Heart left ventricle (tissue), 13 donors: Measurements from ENCODE around the gene PDPR.
"Not testable (repeated sequence)": the region's sequence is repeated elsewhere in the genome, so short reads cannot be mapped to it uniquely, and the experiment has no call there.

Experiments
- CTCF ChIP-seq, 12 donors: fragments of 200-600 bp; sonication (generic) in 4 of 12; IDR thresholded peaks; one replicate each; pipeline versions ENCODE4 v1.5.0 to v1.8.0; 2018 to 2022; ENCODE audit warnings: antibody characterized with exemption in 12 of 12, mild to moderate bottlenecking in 5 of 12
- POLR2A ChIP-seq, 2 donors: fragments of 450-650 bp; IDR thresholded peaks; one replicate each; pipeline ENCODE4 v1.6.1; 2017; ENCODE audit warnings: antibody characterized with exemption in 2 of 2, mild to moderate bottlenecking in 2 of 2, moderate library complexity in 2 of 2
- donor health status: ischemic (EF 13 %, LVEDD 7.1; RV severe dilation, severe dysfunction).
- donor health status: DM: no; HTN: yes; CAD: no.
- donor health status: DM: no; HTN: no; CAD: no.
- donor health status: ischemic (EF 25% LVEDD 6.9; RV normal size, moderate dysfunction).
- donor health status: ischemic (EF 25% LVEDD 5.7; RV mildly dilated, moderate dysfunction).
- donor health status: ischemic (EF 35%, LVEDD 5.7; RV mildly dilated, moderate dysfunction).
- donor health status: nonischemic (EF 11% LVEDD 7.7; RV severe dilation, severe dysfunction).
- donor health status: DM: yes; HTN: yes; CAD: no.
- donor health status: PGD.
- donor health status: ischemic (EF 29% LVEDD 5.4; RV normal size, mild dysfunction).
- donor health status: nonischemic (EF 23%, LVEDD 6.1; RV moderate dilation, normal function).

DNA sequence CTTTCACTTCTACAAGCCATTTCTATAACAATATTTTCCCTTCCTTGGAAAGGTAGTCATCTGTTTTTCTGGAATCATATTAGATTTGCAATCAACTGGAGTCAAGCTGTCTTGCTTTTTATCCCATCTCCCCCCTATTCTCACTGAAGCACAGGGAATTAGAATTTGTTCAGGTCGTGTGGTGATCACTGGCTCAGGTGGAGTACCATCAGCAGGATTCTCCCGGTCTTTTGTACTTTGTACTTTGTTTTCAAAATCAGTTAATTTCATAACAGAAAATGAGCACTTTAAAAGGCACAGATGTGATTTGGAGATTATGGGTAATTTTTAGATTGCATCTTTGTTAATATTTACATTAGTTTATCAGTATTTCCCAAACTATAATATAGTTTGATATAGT lies 26.0 kb upstream of the PDPR start:
- not testable (repeated sequence) for TF ChIP-seq CTCF, POLR2A (IDR thresholded peaks at IDR 0.05)
